Smooth muscle cell of the brain vasculature (primary cell): ENCODE results near the gene ATOX1.
"Not testable (repeated sequence)": the region's sequence is repeated elsewhere in the genome, so short reads cannot be mapped to it uniquely, and the experiment has no call there.

ENCODE experiments used
- DNase-seq: peaks from one replicate; pipeline ENCODE4 v3.0.0-alpha.2; 2012; ENCODE audit warnings: low read depth, low spot score

The ATOX1 gene

GRCh38 chr5:151733358-151734063 lies 24.9 kb downstream of the ATOX1 start:
- DNase-seq = no peak

- DNase-seq = no peak
These were observed 28.1 kb downstream of the ATOX1 start for GRCh38 chr5:151730381-151730780.

- DNase-seq = not testable (repeated sequence)
These were observed 28.8 kb downstream of the ATOX1 start for GRCh38 chr5:151729597-151729996.

- DNase-seq = no peak
These were observed 34.1 kb downstream of the ATOX1 start for GRCh38 chr5:151724360-151724759.

GRCh38 chr5:151722546-151722945 lies 35.9 kb downstream of the ATOX1 start:
- DNase-seq = no peak

GRCh38 chr5:151721812-151722391 lies 36.5 kb downstream of the ATOX1 start:
- DNase-seq = no peak

GRCh38 chr5:151721087-151721646 lies 37.3 kb downstream of the ATOX1 start:
- no peak for DNase-seq

GRCh38 chr5:151720215-151720614 lies 38.2 kb downstream of the ATOX1 start:
- DNase-seq = no peak

- DNase-seq = no peak
These were observed 39.0 kb downstream of the ATOX1 start for GRCh38 chr5:151719228-151720000.

- DNase-seq = no peak
These were observed 39.8 kb downstream of the ATOX1 start for GRCh38 chr5:151718646-151719045.

- no peak for DNase-seq
These were observed 40.3 kb downstream of the ATOX1 start for GRCh38 chr5:151718153-151718552.

- no peak for DNase-seq
These were observed 41.0 kb downstream of the ATOX1 start for GRCh38 chr5:151717416-151717815.

- DNase-seq = no peak
These were observed 49.2 kb downstream of the ATOX1 start for GRCh38 chr5:151709109-151709735.

- no peak for DNase-seq
These were observed 50.3 kb downstream of the ATOX1 start for GRCh38 chr5:151708126-151708525.

- DNase-seq = no peak
These were observed 50.9 kb downstream of the ATOX1 start for GRCh38 chr5:151707567-151707966.

- no peak for DNase-seq
These were observed 51.5 kb downstream of the ATOX1 start for GRCh38 chr5:151706906-151707305.

- no peak for DNase-seq
These were observed 54.7 kb downstream of the ATOX1 start for GRCh38 chr5:151703780-151704179.

GRCh38 chr5:151703227-151703626 lies 55.2 kb downstream of the ATOX1 start:
- no peak for DNase-seq

- no peak for DNase-seq
These were observed 57.6 kb downstream of the ATOX1 start for GRCh38 chr5:151700820-151701219.

GRCh38 chr5:151700296-151700695 lies 58.1 kb downstream of the ATOX1 start:
- no peak for DNase-seq

- DNase-seq = peak; percentile 90
These were observed 59.1 kb downstream of the ATOX1 start for GRCh38 chr5:151699071-151699901.
